Tibial nerve (tissue), 4 donors: ENCODE measurements around the gene TBPL2. TPM values are rescaled to one million over a fixed set of nuclear protein-coding genes. Genes with fewer than 3 reads are reported as not detected.

Experiments used
- DNase-seq, 2 donors: peaks; one replicate each; pipeline ENCODE4 v3.0.0-alpha.2; 2019; ENCODE audit warnings: low spot score in 2 of 2
- H3K27ac ChIP-seq, 4 donors: fragments of 200-600 bp; sonication (generic) in 3 of 4; one replicate each; pipeline ENCODE4 v1.5.1; 2017 to 2019; ENCODE audit warnings: mild to moderate bottlenecking in 1 of 4
- H3K27me3 ChIP-seq, 2 donors: fragments of 200-600 bp; sonication (generic) in 1 of 2; one replicate each; pipeline versions ENCODE4 v1.5.1 to v1.6.0; 2017 to 2019
- H3K36me3 ChIP-seq, 3 donors: fragments of 200-600 bp; sonication (generic); one replicate each; pipeline ENCODE4 v1.5.1; 2018 to 2019
- H3K4me1 ChIP-seq, 4 donors: fragments of 200-600 bp; sonication (generic) in 3 of 4; one replicate each; pipeline ENCODE4 v1.5.1; 2017 to 2019
- H3K4me3 ChIP-seq, 4 donors: fragments of 200-600 bp; sonication (generic) in 3 of 4; one replicate each; pipeline ENCODE4 v1.5.1; 2017 to 2019; ENCODE audit warnings: mild to moderate bottlenecking in 1 of 4, moderate library complexity in 1 of 4
- H3K9me3 ChIP-seq, 4 donors: fragments of 200-600 bp; sonication (generic) in 3 of 4; one replicate each; pipeline ENCODE4 v1.5.1; 2017 to 2019
- EP300 ChIP-seq, 2 donors: sonication (generic); formaldehyde crosslinking; IDR thresholded peaks; one replicate each; pipeline ENCODE4 v1.6.1; 2017; ENCODE audit warnings: antibody characterized with exemption in 2 of 2, mild to moderate bottlenecking in 1 of 2
- POLR2A ChIP-seq, 2 donors: fragments of 450-650 bp; IDR thresholded peaks; one replicate each; pipeline ENCODE4 v1.6.1; 2017; ENCODE audit warnings: antibody characterized with exemption in 2 of 2, mild to moderate bottlenecking in 2 of 2, moderate library complexity in 2 of 2
- WGBS, 2 donors: methylation state at CpG; one replicate each; pipeline ENCODE4 v1.1.5; 2018; 5-methylcytosine and 5-hydroxymethylcytosine counted together
- small RNA-seq: library from RNA; depleted of rRNA; stranded (forward); fragments of <200 nt; gene quantifications from one replicate; pipeline ENCODE3, GENCODE V24; 2016
- total RNA-seq, 4 donors: library from RNA; depleted of rRNA; stranded (reverse); fragments of >200 nt; gene quantifications; one replicate each; pipeline ENCODE4 v1.1.0, GENCODE V29; 2016
- TF ChIP-seq, protein P1 (sequence below), 5 experiments: fragments of 200-600 bp in 3 of 5; fragments of 450-650 bp in 2 of 5; sonication (generic) in 3 of 5; IDR thresholded peaks; one replicate each; pipeline ENCODE4 v1.5.1; 2016 to 2019; ENCODE audit warnings: antibody characterized with exemption in 5 of 5, mild to moderate bottlenecking in 3 of 5, moderate library complexity in 2 of 5

TBPL2 gene
- total RNA-seq, 4 donors from 2014 or later: 0.90 TPM; not detected in 3

DNA sequence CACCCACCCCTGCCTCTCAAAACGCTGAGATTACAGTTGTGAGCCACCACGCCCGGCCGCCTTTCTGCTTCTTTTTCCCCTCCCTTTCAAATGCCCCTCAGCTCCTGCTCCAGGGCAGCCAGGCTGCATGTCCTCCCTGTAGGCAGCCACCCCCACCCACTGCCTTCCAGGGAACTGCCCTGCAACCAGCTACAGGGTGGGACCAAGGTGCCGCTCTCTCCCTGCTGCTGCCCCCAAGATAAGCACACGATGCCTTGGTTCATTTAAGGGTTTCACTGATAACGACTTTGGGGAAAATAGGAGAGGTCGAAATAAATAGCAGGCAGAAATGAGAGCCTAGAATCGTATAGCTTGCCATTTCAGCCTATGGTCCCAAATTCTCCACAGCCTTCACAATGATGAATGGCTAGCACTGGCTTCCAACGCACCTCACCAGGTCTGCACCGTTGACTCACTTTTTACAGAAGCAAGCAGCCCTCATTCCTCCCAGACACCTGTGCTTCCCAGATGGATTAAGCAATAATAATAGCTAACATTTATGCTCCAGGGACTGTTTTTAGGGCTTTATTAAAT is 69.4 kb downstream of the TBPL2 start:
- H3K4me3 ChIP-seq: no peak overlapping the region
- H3K36me3 ChIP-seq: peaks cover 0 to 90% (median under 1%) of the 10 kb centered on the region in 3 donors
- H3K4me1 ChIP-seq: no peaks in the 10 kb centered on the region
- 85 to 87% methylated on average over 11 of the region's 11 CpGs for WGBS, 2 donors
- no peak for TF ChIP-seq POLR2A (IDR thresholded peaks at IDR 0.05)
- TF ChIP-seq, protein P1, sequence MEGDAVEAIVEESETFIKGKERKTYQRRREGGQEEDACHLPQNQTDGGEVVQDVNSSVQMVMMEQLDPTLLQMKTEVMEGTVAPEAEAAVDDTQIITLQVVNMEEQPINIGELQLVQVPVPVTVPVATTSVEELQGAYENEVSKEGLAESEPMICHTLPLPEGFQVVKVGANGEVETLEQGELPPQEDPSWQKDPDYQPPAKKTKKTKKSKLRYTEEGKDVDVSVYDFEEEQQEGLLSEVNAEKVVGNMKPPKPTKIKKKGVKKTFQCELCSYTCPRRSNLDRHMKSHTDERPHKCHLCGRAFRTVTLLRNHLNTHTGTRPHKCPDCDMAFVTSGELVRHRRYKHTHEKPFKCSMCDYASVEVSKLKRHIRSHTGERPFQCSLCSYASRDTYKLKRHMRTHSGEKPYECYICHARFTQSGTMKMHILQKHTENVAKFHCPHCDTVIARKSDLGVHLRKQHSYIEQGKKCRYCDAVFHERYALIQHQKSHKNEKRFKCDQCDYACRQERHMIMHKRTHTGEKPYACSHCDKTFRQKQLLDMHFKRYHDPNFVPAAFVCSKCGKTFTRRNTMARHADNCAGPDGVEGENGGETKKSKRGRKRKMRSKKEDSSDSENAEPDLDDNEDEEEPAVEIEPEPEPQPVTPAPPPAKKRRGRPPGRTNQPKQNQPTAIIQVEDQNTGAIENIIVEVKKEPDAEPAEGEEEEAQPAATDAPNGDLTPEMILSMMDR (IDR thresholded peaks at IDR 0.05): no peak
- no peak overlapping the region for H3K27ac ChIP-seq
- H3K27me3 ChIP-seq: no peaks in the 10 kb centered on the region
- DNase-seq: no peak
- no peaks in the 10 kb centered on the region for H3K9me3 ChIP-seq

DNA sequence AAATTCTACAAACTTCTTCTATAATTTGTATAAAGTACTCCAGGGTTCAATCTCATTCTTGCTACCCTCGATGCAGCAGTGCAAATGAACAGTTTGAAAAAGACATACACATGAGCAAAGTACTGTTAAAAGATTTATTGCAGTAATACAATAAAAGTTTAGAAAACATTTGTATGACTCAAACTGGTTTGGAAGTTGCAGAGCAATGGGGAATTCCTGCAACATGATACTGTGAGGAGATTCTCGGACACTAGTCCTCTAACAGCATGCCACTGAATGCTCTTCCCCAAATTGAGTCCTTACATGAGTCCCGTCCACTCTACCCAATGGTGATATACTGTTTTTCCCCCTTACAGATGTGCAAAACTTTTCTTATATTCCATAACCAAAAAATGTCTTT is 74.1 kb downstream of the TBPL2 start:
- Histone ChIP-seq H3K9me3 (no peaks in the 10 kb centered on the region), H3K27ac (no peak overlapping the region), H3K27me3 (no peaks in the 10 kb centered on the region), H3K4me1 (peaks cover 0 to 8% (median 0%) of the 10 kb centered on the region in 4 donors), H3K4me3 (no peak overlapping the region), H3K36me3 (peaks cover 0 to 71% (median 0%) of the 10 kb centered on the region in 3 donors)
- DNase-seq: no peak
- WGBS, 2 donors: 53 to 66% methylated on average over 3 of the region's 3 CpGs
- TF ChIP-seq POLR2A (IDR thresholded peaks at IDR 0.05) (no peak), EP300 (IDR thresholded peaks at IDR 0.05) (no peak)
- TF ChIP-seq, protein P1 (IDR thresholded peaks at IDR 0.05): no peak

Small RNAs within 50 kb of the gene (small RNA-seq; reads per million reads assigned to genes)
- not detected for gene AL356801.1

Other genes with a start within 250 kb of the TBPL2 start
- gene DLGAP5, start 249.0 kb downstream of the TBPL2 start, total RNA-seq: under 1 TPM in 2 of 4 donors, not detected in 2; 0.30 to 0.44 TPM
- 10 to 100 TPM; 23.9 to 40.8 (median 32.6) TPM for gene FBXO34, start 169.2 kb downstream of the TBPL2 start, total RNA-seq
- 10 to 100 TPM; 10.8 to 18.4 (median 14.7) TPM for gene ATG14, start 28.8 kb downstream of the TBPL2 start, total RNA-seq
- gene KTN1, start 139.6 kb upstream of the TBPL2 start, total RNA-seq: 100 to 1,000 TPM; 130 to 176 (median 150) TPM